Astrocyte of the cerebellum (primary cell): ENCODE data around the gene UBA6.

Experiments used
- DNase-seq: peaks from one replicate; pipeline ENCODE4 v3.0.0-alpha.2; 2011; ENCODE audit warnings: low read depth
- H3K4me3 ChIP-seq: 2 replicates; pipeline ENCODE4 v1.5.1; 2011; ENCODE audit warnings: mild to moderate bottlenecking, low read depth, low read length, moderate library complexity
- CTCF ChIP-seq: IDR thresholded peaks from 2 replicates; pipeline ENCODE4 v1.5.1; 2012; ENCODE audit warnings: low read length, low read depth, moderate library complexity, mild to moderate bottlenecking; ENCODE audit errors: missing control alignments
- in situ Hi-C: cut with HindIII; loops from 2 replicates; pipeline ENCODE4 v1.10.0; 2017; ENCODE audit warnings: low sequenced_read_pairs

UBA6 gene

DNA sequence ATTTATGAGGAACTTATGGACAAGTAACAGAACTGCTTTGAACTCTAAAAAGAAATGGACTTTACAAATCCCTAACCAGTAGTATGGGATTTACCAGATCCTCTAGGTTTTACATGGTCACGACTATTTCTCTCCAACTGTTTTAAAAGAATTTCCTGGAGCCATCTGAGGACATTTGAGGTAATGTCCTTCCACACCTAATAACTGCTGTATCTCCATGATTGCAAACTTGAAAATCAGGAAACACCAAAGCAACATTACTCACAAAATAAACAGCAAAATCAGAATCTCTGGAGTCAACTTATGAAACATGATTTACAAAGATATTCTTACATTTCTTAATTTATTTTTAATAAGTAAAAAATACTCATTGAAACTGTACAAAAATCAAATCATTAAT is 84.5 kb downstream of the UBA6 start:
- in situ Hi-C loops = no loop called here
- no peak overlapping the region for H3K4me3 ChIP-seq
- DNase-seq = no peak
- no peak for TF ChIP-seq CTCF

DNA sequence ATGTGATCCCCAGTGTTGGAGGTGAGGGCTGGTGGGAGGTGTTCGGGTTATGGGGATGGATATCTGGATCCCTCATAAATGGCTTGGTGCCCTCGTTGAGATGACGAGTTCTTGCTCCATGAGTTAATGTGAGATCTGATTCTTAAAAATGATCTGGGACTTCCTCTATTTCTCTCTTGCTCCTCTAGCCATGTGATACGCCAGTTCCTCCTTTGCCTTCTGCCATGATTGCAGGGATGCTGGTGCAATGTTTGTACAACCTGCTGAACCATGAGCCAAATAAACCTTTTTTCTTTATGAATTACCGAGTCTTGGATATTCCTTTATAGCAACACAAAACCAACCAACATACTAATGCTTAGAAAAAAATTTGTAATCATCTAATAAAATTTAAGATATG is 85.8 kb downstream of the UBA6 start:
- no peak for TF ChIP-seq CTCF
- in situ Hi-C loops = no loop called here

DNA sequence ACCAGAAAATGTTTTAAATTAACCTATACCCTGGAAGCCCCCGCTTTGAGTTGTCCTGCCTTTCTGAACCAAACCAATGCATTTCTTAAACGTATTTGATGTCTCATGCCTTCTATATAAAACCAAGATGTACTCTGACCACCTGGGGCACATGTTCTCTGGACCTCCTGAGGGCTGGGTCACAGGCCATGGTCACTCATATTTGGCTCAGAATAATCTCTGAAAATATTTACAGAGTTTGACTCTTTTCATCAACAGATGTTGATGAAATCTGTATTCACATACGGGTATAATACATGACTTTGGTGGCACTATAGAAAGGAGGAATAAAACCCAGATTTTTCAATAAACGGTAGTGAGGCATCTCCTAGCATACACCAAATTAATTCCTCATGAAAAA is 86.8 kb downstream of the UBA6 start:
- no peak for TF ChIP-seq CTCF
- no peak overlapping the region for H3K4me3 ChIP-seq
- in situ Hi-C loops = no loop called here
- no peak for DNase-seq

More for the DNA sequence above, 85.8 kb downstream of the UBA6 start:
- H3K4me3 ChIP-seq = no peak overlapping the region
- DNase-seq = no peak

DNA sequence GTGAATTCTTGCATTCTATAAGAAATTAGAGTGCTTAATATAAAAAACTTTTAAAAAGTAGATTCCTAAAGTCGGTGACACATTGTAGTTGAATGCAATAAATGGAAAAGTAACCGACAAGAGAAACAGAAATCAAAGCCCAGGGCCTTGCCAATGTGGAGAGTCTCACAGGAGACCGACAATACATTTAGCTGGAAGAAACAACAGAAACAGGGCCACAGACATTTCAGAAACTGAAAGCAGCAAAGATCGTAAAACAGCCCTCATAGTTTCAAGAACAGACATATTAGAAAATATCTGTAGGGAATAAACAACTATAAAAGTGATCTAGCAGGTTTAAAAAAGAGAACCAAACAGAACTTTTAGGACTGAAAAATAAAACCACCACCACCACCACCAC is 92.9 kb downstream of the UBA6 start:
- DNase-seq = no peak
- H3K4me3 ChIP-seq = no peak overlapping the region
- in situ Hi-C loops = no loop called here
- no peak for TF ChIP-seq CTCF

GRCh38 chr4:67604749-67605148 is 96.2 kb downstream of the UBA6 start:
- TF ChIP-seq CTCF = no peak
- no peak for DNase-seq
- no peak overlapping the region for H3K4me3 ChIP-seq
- in situ Hi-C loops = no loop called here

- no peak overlapping the region for H3K4me3 ChIP-seq
- TF ChIP-seq CTCF = no peak
- in situ Hi-C loops = no loop called here
- no peak for DNase-seq
Observed at GRCh38 chr4:67604029-67604381, 97.0 kb downstream of the UBA6 start.

DNA sequence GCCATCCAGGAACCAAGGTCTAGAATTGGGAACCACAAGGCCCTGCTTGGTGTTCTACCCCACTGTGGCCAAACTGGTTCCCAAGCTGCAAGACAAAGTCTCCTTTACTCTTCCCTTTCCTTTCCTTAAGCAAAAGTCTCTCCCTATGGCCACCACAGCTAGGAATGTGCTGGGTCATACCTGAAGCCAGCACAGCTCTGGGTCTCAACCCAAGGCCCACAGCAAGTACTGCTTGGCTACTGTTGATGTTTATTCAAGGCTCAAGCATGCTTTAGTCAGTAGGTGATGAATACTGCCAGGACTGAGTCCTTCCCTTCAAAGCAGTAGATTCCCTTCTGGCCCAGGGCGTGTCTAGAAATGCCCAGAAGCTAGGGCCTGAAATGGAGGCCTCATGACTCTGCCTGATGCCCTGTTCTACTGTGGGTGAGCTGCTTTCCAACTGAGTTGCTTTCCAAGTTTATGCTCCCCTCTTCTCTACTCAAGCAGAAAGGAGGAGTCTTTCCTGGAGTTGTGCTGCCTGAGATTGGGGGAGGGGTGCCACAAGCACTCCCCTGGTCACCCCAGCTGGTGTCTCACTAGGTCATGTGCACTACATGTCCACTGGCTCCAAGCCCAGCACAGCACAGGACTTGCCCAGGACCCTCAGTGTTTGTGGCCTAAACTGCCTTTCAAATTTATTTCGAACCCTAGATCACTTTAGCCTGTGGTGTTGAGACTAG is 97.5 kb downstream of the UBA6 start:
- no peak overlapping the region for H3K4me3 ChIP-seq
- DNase-seq = no peak
- no peak for TF ChIP-seq CTCF
- in situ Hi-C loops = no loop called here
